DND-41 (cell line): ENCODE measurements around the gene RAB8B.

Experiments used
- ATAC-seq: fragments of 200-7000 bp; cut with Tn5 transposase; 3 replicates; pipeline ENCODE4 v1.9.1; 2021; ENCODE audit warnings: low read depth; ENCODE audit not compliant: insufficient read depth
- DNase-seq: peaks from one replicate; pipeline ENCODE4 v3.0.0-alpha.2; 2020
- H2AFZ ChIP-seq: 2 replicates; pipeline ENCODE4 v1.6.0; 2012; ENCODE audit warnings: low read depth, low read length
- H3K27ac ChIP-seq: 2 replicates; pipeline ENCODE4 v1.5.1; 2012; ENCODE audit warnings: low read length, inconsistent platforms
- H3K27me3 ChIP-seq: fragments of 200-600 bp; sonication (generic); 2 replicates; pipeline ENCODE4 v1.6.0; 2012; ENCODE audit warnings: low read length, mild to moderate bottlenecking, inconsistent platforms; ENCODE audit not compliant: insufficient read depth, poor library complexity
- H3K36me3 ChIP-seq: 2 replicates; pipeline ENCODE4 v1.5.1; 2012; ENCODE audit warnings: low read length, inconsistent platforms; ENCODE audit not compliant: insufficient read depth
- H3K4me1 ChIP-seq: 2 replicates; pipeline ENCODE4 v1.5.1; 2012; ENCODE audit warnings: mild to moderate bottlenecking, low read length; ENCODE audit not compliant: insufficient read depth
- H3K4me2 ChIP-seq: 2 replicates; pipeline ENCODE4 v1.6.0; 2012; ENCODE audit warnings: mild to moderate bottlenecking, moderate library complexity, low read length, inconsistent platforms; ENCODE audit not compliant: insufficient read depth
- H3K4me3 ChIP-seq, 2 experiments: fragments of 200-600 bp in 1 of 2; shearing (Covaris generic) in 1 of 2; 2 replicates each; pipeline ENCODE4 v1.5.1; 2012 to 2016; ENCODE audit warnings: inconsistent platforms in 2 of 2, low read length in 2 of 2, mild to moderate bottlenecking in 2 of 2, low read depth in 1 of 2, moderate library complexity in 1 of 2
- H3K79me2 ChIP-seq: 2 replicates; pipeline ENCODE4 v1.6.0; 2012; ENCODE audit warnings: low read length, inconsistent platforms; ENCODE audit not compliant: insufficient read depth
- H3K9ac ChIP-seq: 2 replicates; pipeline ENCODE4 v1.6.0; 2012; ENCODE audit warnings: low read depth, mild to moderate bottlenecking, inconsistent platforms, low read length, moderate library complexity
- H3K9me3 ChIP-seq: 2 replicates; pipeline ENCODE4 v1.5.1; 2012; ENCODE audit warnings: low read length, moderate library complexity, mild to moderate bottlenecking, inconsistent platforms; ENCODE audit not compliant: insufficient read depth, severe bottlenecking
- H4K20me1 ChIP-seq: 2 replicates; pipeline ENCODE4 v1.6.0; 2012; ENCODE audit warnings: low read length; ENCODE audit not compliant: insufficient read depth
- CTCF ChIP-seq: IDR thresholded peaks from 2 replicates; pipeline ENCODE4 v1.5.1; 2012; ENCODE audit warnings: borderline replicate concordance, low read length, moderate library complexity, mild to moderate bottlenecking; ENCODE audit not compliant: poor library complexity, severe bottlenecking; ENCODE audit errors: extremely low read depth
- EZH2 ChIP-seq: IDR thresholded peaks from 3 replicates; pipeline ENCODE4 v1.6.1; 2012; ENCODE audit warnings: borderline replicate concordance, low read depth, mild to moderate bottlenecking, moderate library complexity, low read length, inconsistent platforms; ENCODE audit not compliant: severe bottlenecking

RAB8B gene

GRCh38 chr15:63176302-63176701, 13.1 kb upstream of the RAB8B start:
- DNase-seq (no peak), ATAC-seq (no peak)
- Histone ChIP-seq H4K20me1 (no peaks in the 10 kb centered on the region), H3K9ac (no peak overlapping the region), H3K79me2 (no peaks in the 10 kb centered on the region), H3K4me1 (no peaks in the 10 kb centered on the region), H3K4me2 (no peak overlapping the region), H3K4me3 (no peak overlapping the region), H2AFZ (no peak overlapping the region), H3K27me3 (no peaks in the 10 kb centered on the region), H3K36me3 (no peaks in the 10 kb centered on the region), H3K27ac (no peak overlapping the region), H3K9me3 (no peaks in the 10 kb centered on the region)
- TF ChIP-seq EZH2 (no peak), CTCF (no peak)

- H3K4me3 ChIP-seq: no peak overlapping the region
- H3K79me2 ChIP-seq: no peaks in the 10 kb centered on the region
- no peaks in the 10 kb centered on the region for H3K27me3 ChIP-seq
- no peaks in the 10 kb centered on the region for H3K4me1 ChIP-seq
- H3K27ac ChIP-seq: no peak overlapping the region
- no peaks in the 10 kb centered on the region for H3K9me3 ChIP-seq
- H2AFZ ChIP-seq: no peak overlapping the region
- no peak for DNase-seq
- H3K36me3 ChIP-seq: no peaks in the 10 kb centered on the region
- H4K20me1 ChIP-seq: no peaks in the 10 kb centered on the region
- no peak overlapping the region for H3K9ac ChIP-seq
- no peak for ATAC-seq
- no peak for TF ChIP-seq EZH2
- no peak for TF ChIP-seq CTCF
- no peak overlapping the region for H3K4me2 ChIP-seq
Measured at GRCh38 chr15:63178034-63178433, 11.4 kb upstream of the RAB8B start.

GRCh38 chr15:63180746-63181145, 8.7 kb upstream of the RAB8B start:
- Histone ChIP-seq H4K20me1 (no peaks in the 10 kb centered on the region), H3K27me3 (no peaks in the 10 kb centered on the region), H3K9me3 (no peaks in the 10 kb centered on the region), H3K27ac (no peak overlapping the region), H3K4me2 (no peak overlapping the region), H2AFZ (no peak overlapping the region), H3K4me1 (no peaks in the 10 kb centered on the region), H3K9ac (no peak overlapping the region), H3K36me3 (no peaks in the 10 kb centered on the region), H3K4me3 (no peak overlapping the region), H3K79me2 (no peaks in the 10 kb centered on the region)
- no peak for TF ChIP-seq CTCF
- no peak for TF ChIP-seq EZH2
- no peak for ATAC-seq
- no peak for DNase-seq

- H3K27me3 ChIP-seq: no peaks in the 10 kb centered on the region
- no peaks in the 10 kb centered on the region for H3K9me3 ChIP-seq
- no peak overlapping the region for H3K27ac ChIP-seq
- no peak overlapping the region for H3K4me2 ChIP-seq
- no peak for ATAC-seq
- no peaks in the 10 kb centered on the region for H3K79me2 ChIP-seq
- no peak overlapping the region for H3K4me3 ChIP-seq
- H2AFZ ChIP-seq: no peak overlapping the region
- no peaks in the 10 kb centered on the region for H3K4me1 ChIP-seq
- DNase-seq: no peak
- TF ChIP-seq EZH2 (no peak), CTCF (no peak)
- no peak overlapping the region for H3K9ac ChIP-seq
- no peaks in the 10 kb centered on the region for H4K20me1 ChIP-seq
- no peaks in the 10 kb centered on the region for H3K36me3 ChIP-seq
Measured at GRCh38 chr15:63181648-63182047, 7.8 kb upstream of the RAB8B start.
